ENCODE measurements around the gene PGAM5.
A peak's percentile ranks its signal among the peaks of the same experiment; 100 is the strongest.

PGAM5 gene

DNA sequence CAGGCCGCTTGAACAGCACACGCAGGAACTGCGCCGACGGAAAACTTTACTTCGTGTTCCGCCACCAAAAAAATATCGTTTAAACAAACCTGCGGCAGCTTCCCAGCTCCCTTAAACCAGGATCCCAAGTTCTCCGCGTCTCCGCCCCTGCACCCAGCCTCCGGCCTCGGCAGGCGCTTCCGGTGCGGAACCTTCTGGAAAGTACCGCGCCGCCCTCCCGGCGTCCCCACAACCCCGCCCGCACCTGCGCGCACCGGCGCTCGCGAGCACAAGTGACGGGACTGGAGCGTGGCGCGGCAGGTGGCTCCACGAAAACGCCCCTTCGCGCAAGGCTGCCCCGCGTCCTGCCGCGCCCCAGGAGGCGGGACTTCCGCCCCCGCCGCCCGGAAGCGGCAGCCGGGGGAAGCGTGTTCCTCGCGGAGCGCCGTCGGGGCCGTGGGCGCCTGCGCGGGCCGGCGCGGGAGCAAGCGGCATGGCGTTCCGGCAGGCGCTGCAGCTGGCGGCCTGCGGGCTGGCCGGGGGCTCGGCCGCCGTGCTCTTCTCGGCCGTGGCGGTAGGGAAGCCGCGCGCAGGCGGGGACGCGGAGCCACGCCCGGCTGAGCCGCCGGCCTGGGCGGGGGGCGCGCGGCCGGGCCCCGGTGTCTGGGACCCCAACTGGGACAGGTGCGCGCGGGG, at the start of gene PGAM5:
Gene PGAM5, plus strand, starts transcription at position 438 of the 675 bp plus-strand sequence. Its CDS starts 35 bp downstream, at position 473.
- DNase-seq (ENCODE audit: low read depth) = peak; percentile 17

DNA sequence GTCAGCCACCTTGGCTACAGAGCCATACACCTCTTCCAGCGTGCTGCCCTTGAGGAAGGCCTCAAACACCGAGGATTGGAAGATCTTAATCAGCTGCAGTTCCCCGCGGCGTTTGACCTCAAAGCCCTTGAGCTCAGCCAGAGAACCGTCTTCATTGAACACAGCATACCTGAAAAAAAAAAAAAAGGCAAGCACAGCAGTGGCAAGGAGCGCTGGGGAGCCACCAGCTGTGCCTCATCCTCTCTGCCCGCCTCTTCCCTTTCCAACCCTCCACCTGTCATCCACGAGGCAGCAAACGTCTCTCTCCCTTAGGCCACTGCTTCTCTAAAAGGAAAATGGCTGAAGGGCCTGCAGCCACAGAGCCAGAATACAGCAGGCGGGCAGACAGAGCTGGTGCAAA, 49.6 kb upstream of the PGAM5 start:
- no peak for DNase-seq (ENCODE audit: low read depth)

GRCh38 chr12:132661972-132662371, 48.7 kb upstream of the PGAM5 start:
- no peak for DNase-seq (ENCODE audit: low read depth)

DNA sequence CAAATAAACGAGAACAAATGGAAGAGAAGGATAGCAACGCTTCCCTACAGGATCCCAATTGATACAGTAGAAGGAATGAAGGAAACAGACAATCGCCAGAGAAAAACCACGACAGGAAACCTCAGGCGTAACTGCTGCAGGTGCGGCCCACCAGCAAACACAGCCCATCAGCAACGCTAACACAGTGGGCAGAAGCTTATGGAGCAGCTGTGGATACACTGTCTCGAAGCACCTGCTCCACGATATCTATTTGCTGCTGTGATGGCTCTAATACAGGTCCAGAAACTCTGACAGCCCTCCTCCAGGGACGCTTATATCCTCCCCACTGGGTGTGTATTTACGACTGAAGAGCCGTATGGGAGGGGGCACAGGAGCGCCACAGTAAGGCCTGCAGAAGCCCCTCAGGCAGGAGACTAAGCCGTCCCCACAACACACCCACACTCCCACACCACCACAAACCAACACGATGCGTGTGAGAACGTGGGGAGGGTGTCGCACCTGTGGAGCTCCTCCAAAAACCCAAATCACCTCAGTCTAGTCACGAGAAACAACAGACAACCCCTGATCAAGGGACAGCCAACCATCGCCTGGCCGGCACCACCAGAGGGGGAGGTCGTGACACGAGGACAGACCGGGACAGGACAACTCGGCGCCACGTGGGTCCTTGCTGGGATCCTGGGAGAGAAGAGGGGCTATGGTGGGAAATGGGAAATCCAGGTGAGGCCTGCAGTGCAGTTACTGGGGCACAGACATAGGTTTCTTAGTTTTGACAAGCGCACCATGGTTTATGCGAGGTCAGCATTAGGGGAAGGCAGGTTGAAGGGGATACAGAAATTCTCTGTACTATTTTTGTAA, 47.5 kb upstream of the PGAM5 start:
- no peak for DNase-seq (ENCODE audit: low read depth)

GRCh38 chr12:132664206-132665148, 46.2 kb upstream of the PGAM5 start:
- DNase-seq (ENCODE audit: low read depth) = no peak

DNA sequence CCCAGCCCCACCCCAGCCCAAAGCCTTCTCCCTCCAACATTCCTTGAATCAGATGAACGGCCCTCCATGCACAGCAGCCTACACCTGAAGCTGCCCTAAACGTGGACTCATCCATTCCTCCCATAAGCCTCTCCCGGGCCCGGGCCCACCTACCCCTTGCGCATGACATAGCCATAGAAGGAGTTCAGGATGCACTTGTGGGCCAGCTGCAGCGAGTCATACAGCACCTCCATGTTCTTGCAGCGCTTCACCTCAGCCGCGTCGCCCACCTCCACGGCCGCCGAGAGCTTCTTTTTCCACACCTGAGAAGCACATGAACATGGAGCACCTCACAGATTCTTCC, 45.5 kb upstream of the PGAM5 start:
- DNase-seq (ENCODE audit: low read depth) = no peak

- no peak for DNase-seq (ENCODE audit: low read depth)
These were observed 44.8 kb upstream of the PGAM5 start for GRCh38 chr12:132665794-132666193.

- DNase-seq (ENCODE audit: low read depth) = no peak
These were observed 42.2 kb upstream of the PGAM5 start for GRCh38 chr12:132668191-132669088.

GRCh38 chr12:132669166-132669879, 41.3 kb upstream of the PGAM5 start:
- no peak for DNase-seq (ENCODE audit: low read depth)

- DNase-seq (ENCODE audit: low read depth) = no peak
These were observed 38.5 kb upstream of the PGAM5 start for GRCh38 chr12:132672116-132672515.

GRCh38 chr12:132672678-132673077, 38.0 kb upstream of the PGAM5 start:
- DNase-seq (ENCODE audit: low read depth) = no peak

- DNase-seq (ENCODE audit: low read depth) = no peak
These were observed 37.1 kb upstream of the PGAM5 start for GRCh38 chr12:132673288-132674179.

DNA sequence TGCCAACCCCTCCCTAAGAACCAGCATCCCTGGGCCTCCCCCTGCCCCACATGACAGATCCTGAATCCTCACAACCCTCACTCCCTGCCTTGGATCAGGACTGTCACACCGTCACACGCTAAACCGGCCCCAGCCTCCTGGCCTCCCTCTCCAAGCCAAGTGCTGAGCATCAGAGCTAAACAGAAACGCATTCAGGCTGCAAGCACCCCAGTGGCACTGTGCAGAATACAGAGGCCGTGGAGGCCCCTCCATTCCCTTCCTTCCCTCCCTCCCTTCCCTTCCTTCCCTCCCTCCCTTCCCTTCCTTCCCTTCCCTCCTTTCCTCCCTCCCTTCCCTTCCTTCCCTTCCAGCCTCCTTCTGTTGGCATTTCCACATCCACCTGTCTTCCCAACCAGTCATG, 36.1 kb upstream of the PGAM5 start:
- DNase-seq (ENCODE audit: low read depth) = no peak

- DNase-seq (ENCODE audit: low read depth) = no peak
These were observed 34.7 kb upstream of the PGAM5 start for GRCh38 chr12:132675757-132676432.

DNA sequence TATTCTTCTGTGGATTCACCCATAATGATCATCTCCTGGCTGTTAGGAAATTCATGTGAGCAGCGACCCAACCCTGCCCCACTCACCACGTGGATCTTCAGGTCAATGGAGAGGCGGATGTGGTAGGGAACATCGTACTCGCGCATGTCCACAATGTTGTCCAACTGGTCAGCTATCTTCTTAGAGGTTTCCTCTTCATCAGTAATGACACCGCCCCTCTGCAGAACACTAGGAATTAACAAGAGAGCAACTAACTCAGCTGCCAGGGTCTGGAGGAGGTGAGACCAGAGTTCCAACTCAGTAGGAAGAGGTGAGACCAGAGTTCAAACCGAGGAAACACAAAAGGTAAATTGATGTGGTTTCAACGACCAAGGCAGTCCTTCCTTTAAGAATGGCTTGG, 33.1 kb upstream of the PGAM5 start:
- DNase-seq (ENCODE audit: low read depth) = no peak

DNA sequence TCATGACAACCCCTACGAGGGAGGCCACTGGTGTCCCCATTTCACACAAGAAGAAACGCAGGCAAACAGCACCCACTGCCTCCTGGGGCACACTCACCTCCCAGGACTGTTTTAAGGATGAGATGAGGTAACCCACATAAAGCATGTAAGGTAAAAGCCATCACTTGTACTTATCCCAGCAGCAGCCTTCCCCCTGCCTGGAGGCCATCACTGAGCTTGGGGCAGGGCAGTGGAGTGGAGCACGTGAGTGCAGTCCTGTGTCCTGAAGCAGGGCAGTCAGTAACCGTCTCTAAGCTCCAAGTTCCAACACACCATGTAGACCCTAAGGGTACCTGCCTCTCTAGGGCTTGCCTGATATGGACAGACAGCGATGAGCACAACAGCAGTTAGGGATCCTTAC, 25.2 kb upstream of the PGAM5 start:
- DNase-seq (ENCODE audit: low read depth) = no peak

GRCh38 chr12:132686825-132687210, 23.8 kb upstream of the PGAM5 start:
- no peak for DNase-seq (ENCODE audit: low read depth)

GRCh38 chr12:132687211-132688164, 23.2 kb upstream of the PGAM5 start, which contains the start of the genes POLE and PXMP2:
POLE (minus strand) TSS chr12:132687342; CDS start chr12:132687315, 27 bp downstream.
PXMP2 (plus strand) TSS chr12:132687587; CDS start chr12:132687671, 84 bp downstream.
- peak; percentile 75 for DNase-seq (ENCODE audit: low read depth)

All from HS-27A (cell line).